CD14-positive monocyte (primary cell): ENCODE results near the gene PIK3C3. TPM values are rescaled to one million over a fixed set of nuclear protein-coding genes. Genes with fewer than 3 reads are reported as not detected.

Experiments used
- DNase-seq, 3 donors: peaks; one replicate each; pipeline ENCODE4 v3.0.0-alpha.2; 2011 to 2022
- H2AFZ ChIP-seq: 2 replicates; pipeline ENCODE4 v1.6.0; 2012; ENCODE audit warnings: mild to moderate bottlenecking, low read depth, low read length, inconsistent platforms; ENCODE audit not compliant: insufficient read depth, poor library complexity, severe bottlenecking
- H3K27ac ChIP-seq, 2 donors: 1 replicate in 1 of 2; 2 replicates in 1 of 2; pipeline ENCODE4 v1.5.1; 2012 to 2013; ENCODE audit warnings: low read length in 2 of 2, control low read depth in 1 of 2, inconsistent platforms in 1 of 2, low read depth in 1 of 2, mild to moderate bottlenecking in 1 of 2
- H3K27me3 ChIP-seq, 2 donors: one replicate each; pipeline versions ENCODE4 v1.6.0 to v1.6.1; 2011 to 2013; ENCODE audit warnings: low read length in 2 of 2; ENCODE audit not compliant: control insufficient read depth in 2 of 2, insufficient read depth in 2 of 2
- H3K36me3 ChIP-seq, 2 donors: replicated peaks in 1 of 2; 1 replicate in 1 of 2; 2 replicates in 1 of 2; pipeline versions ENCODE4 v1.5.1 to v1.6.1; 2012 to 2013; ENCODE audit warnings: low read length in 2 of 2, control low read depth in 1 of 2, inconsistent platforms in 1 of 2, mild to moderate bottlenecking in 1 of 2; ENCODE audit not compliant: insufficient read depth in 2 of 2, control insufficient read depth in 1 of 2
- H3K4me1 ChIP-seq, 2 donors: 1 replicate in 1 of 2; 2 replicates in 1 of 2; pipeline versions ENCODE4 v1.5.1 to v1.6.1; 2012 to 2013; ENCODE audit warnings: low read length in 2 of 2, control low read depth in 1 of 2, inconsistent platforms in 1 of 2, mild to moderate bottlenecking in 1 of 2, moderate library complexity in 1 of 2; ENCODE audit not compliant: insufficient read depth in 2 of 2, control insufficient read depth in 1 of 2
- H3K4me2 ChIP-seq: replicated peaks from 2 replicates; pipeline ENCODE3; 2012; ENCODE audit warnings: low read length, moderate library complexity, mild to moderate bottlenecking; ENCODE audit not compliant: poor library complexity, severe bottlenecking; ENCODE audit errors: extremely low read depth
- H3K4me3 ChIP-seq, 3 experiments: fragments of 200-600 bp in 1 of 3; sonication (generic) in 1 of 3; replicated peaks in 1 of 3; 1 replicate in 2 of 3; 2 replicates in 1 of 3; pipeline ENCODE4 v1.5.1; 2011 to 2013; ENCODE audit warnings: low read length in 3 of 3, mild to moderate bottlenecking in 3 of 3, control low read depth in 2 of 3, low read depth in 2 of 3, inconsistent platforms in 1 of 3, moderate library complexity in 1 of 3
- H3K79me2 ChIP-seq: 2 replicates; pipeline ENCODE4 v1.6.0; 2012; ENCODE audit warnings: mild to moderate bottlenecking, control low read depth, inconsistent platforms, low read length, moderate library complexity; ENCODE audit not compliant: insufficient read depth
- H3K9ac ChIP-seq: 2 replicates; pipeline ENCODE4 v1.6.0; 2017; ENCODE audit warnings: low read length, mild to moderate bottlenecking; ENCODE audit not compliant: insufficient read depth, poor library complexity, severe bottlenecking
- H3K9me3 ChIP-seq, 2 donors: replicated peaks in 1 of 2; 1 replicate in 1 of 2; 2 replicates in 1 of 2; pipeline versions ENCODE4 v1.5.1 to v1.6.1; 2012 to 2013; ENCODE audit warnings: low read length in 2 of 2, control low read depth in 1 of 2; ENCODE audit not compliant: control insufficient read depth in 1 of 2, insufficient read depth in 1 of 2
- H4K20me1 ChIP-seq: 2 replicates; pipeline ENCODE4 v1.6.0; 2012; ENCODE audit warnings: mild to moderate bottlenecking, low read length, control low read depth, moderate library complexity; ENCODE audit not compliant: insufficient read depth
- H3K27ac Mint-ChIP-seq, 7 donors: one replicate each; pipeline ENCODE4 v1.8.0; 2020; ENCODE audit warnings: mild to moderate bottlenecking in 7 of 7, mixed read lengths in 7 of 7, moderate library complexity in 6 of 7, inconsistent platforms in 2 of 7
- H3K27me3 Mint-ChIP-seq, 3 donors: one replicate each; pipeline ENCODE4 v1.8.0; 2021 to 2022; ENCODE audit warnings: low read depth in 3 of 3, mild to moderate bottlenecking in 3 of 3, mixed read lengths in 3 of 3, moderate library complexity in 3 of 3, inconsistent platforms in 1 of 3
- H3K36me3 Mint-ChIP-seq, 2 donors: one replicate each; pipeline ENCODE4 v1.8.0; 2020; ENCODE audit warnings: mixed read lengths in 2 of 2, inconsistent platforms in 1 of 2, mild to moderate bottlenecking in 1 of 2
- H3K4me1 Mint-ChIP-seq: one replicate; pipeline ENCODE4 v1.8.0; 2020; ENCODE audit warnings: mild to moderate bottlenecking, mixed read lengths
- H3K4me3 Mint-ChIP-seq, 2 donors: one replicate each; pipeline ENCODE4 v1.8.0; 2020; ENCODE audit warnings: mild to moderate bottlenecking in 2 of 2, mixed read lengths in 2 of 2, moderate library complexity in 1 of 2
- H3K9me3 Mint-ChIP-seq, 7 donors: one replicate each; pipeline ENCODE4 v1.8.0; 2020 to 2022; ENCODE audit warnings: mixed read lengths in 7 of 7, mild to moderate bottlenecking in 6 of 7, moderate library complexity in 6 of 7, inconsistent platforms in 2 of 7
- WGBS: methylation state at CpG from one replicate; pipeline ENCODE4 v1.1.5; 2013; ENCODE audit warnings: missing lambda C conversion rate; ENCODE audit not compliant: insufficient coverage; 5-methylcytosine and 5-hydroxymethylcytosine counted together
- intact Hi-C, 2 donors: fragments of 100-400 bp; cut with micrococcal nuclease; formaldehyde crosslinking; loops; one replicate each; pipeline versions ENCODE4 v1.15.0 to v1.15.1; 2023
- polyA plus RNA-seq, 3 donors: library from polyadenylated mRNA; depleted of rRNA in 1 of 3; unstranded in 2 of 3; stranded (reverse) in 1 of 3; fragments of 300-500 nt in 2 of 3; fragments of >200 nt in 1 of 3; fragmentation: Illumina TruSeq in 2 of 3; gene quantifications; 1 replicate in 2 of 3; 2 replicates in 1 of 3; pipeline ENCODE4 v1.2.3, GENCODE V29; 2012 to 2021
- TF ChIP-seq, protein P1 (sequence below): fragments of 200-600 bp; IDR thresholded peaks from one replicate; pipeline ENCODE4 v1.8.0; 2022; ENCODE audit warnings: antibody characterized with exemption, mild to moderate bottlenecking

The PIK3C3 gene
- polyA plus RNA-seq, 3 donors: 16.5 to 29.1 (median 25.9) TPM

DNA sequence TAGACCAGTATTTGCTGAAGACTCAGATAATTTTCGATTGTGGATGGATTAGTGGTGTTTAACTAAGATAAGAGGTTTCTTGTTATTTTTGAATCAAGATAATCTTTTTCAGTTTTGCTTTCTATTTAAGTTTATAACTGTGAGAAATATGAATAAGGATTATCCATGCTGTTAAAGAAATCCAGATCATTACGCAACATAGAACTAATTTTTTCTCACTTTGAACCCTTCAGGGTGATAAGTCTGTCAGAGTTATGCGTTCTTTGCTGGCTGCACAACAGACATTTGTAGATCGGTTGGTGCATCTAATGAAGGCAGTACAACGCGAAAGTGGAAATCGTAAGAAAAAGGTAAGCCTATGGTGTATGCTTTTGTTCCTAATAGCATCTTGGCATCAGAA, 74.1 kb downstream of the PIK3C3 start:
- TF ChIP-seq, protein P1, sequence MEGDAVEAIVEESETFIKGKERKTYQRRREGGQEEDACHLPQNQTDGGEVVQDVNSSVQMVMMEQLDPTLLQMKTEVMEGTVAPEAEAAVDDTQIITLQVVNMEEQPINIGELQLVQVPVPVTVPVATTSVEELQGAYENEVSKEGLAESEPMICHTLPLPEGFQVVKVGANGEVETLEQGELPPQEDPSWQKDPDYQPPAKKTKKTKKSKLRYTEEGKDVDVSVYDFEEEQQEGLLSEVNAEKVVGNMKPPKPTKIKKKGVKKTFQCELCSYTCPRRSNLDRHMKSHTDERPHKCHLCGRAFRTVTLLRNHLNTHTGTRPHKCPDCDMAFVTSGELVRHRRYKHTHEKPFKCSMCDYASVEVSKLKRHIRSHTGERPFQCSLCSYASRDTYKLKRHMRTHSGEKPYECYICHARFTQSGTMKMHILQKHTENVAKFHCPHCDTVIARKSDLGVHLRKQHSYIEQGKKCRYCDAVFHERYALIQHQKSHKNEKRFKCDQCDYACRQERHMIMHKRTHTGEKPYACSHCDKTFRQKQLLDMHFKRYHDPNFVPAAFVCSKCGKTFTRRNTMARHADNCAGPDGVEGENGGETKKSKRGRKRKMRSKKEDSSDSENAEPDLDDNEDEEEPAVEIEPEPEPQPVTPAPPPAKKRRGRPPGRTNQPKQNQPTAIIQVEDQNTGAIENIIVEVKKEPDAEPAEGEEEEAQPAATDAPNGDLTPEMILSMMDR: no peak
- no peak overlapping the region for H3K27ac Mint-ChIP-seq
- H3K36me3 Mint-ChIP-seq: peaks cover 56 to 64% of the 10 kb centered on the region in 2 donors
- Histone ChIP-seq H4K20me1 (no peaks in the 10 kb centered on the region), H3K4me3 (no peak overlapping the region), H3K79me2 (no peaks in the 10 kb centered on the region), H3K27me3 (no peaks in the 10 kb centered on the region), H3K9me3 (no peaks in the 10 kb centered on the region), H3K4me1 (no peaks in the 10 kb centered on the region), H2AFZ (no peak overlapping the region), H3K36me3 (peaks cover 46 to 78% of the 10 kb centered on the region in 2 donors), H3K27ac (no peak overlapping the region), H3K4me2 (no peak overlapping the region), H3K9ac (no peak overlapping the region)
- H3K27me3 Mint-ChIP-seq: peaks cover 0 to 2% (median 0%) of the 10 kb centered on the region in 3 donors
- H3K4me3 Mint-ChIP-seq: no peak overlapping the region
- intact Hi-C loops: no loop called here
- WGBS: 100% methylated on average over 5 of the region's 7 CpGs
- no peak for DNase-seq
- H3K4me1 Mint-ChIP-seq: no peaks in the 10 kb centered on the region
- H3K9me3 Mint-ChIP-seq: no peaks in the 10 kb centered on the region

DNA sequence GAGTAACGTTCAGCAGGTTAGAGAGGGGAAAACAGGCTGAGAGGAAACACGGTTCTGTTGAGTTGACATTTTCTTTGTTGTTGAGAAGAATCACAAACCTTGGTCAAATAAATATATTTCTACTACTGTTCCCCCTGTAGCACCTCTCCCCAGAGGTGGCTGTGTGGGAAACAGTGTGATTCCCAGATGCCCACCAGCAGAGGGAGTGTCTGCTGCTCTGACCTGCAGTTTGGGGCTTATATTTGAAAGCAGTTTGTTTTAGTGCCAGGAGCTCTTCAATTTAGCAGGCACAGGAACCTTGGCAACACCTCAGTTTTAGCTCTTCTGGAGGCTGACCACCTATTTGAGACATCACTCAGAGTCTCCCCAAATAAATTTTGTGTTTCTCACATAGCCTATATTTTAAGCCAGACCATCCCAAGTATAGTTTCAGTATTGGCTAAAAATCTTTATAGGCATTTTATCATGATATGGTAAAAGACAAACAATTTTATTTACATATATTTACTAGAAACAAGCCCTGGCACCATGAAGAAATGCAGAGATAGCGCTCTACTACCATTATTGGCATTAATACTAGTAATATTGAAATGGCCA, 75.7 kb downstream of the PIK3C3 start:
- H3K4me1 Mint-ChIP-seq: no peaks in the 10 kb centered on the region
- Histone ChIP-seq H3K27me3 (no peaks in the 10 kb centered on the region), H3K4me3 (no peak overlapping the region), H3K27ac (no peak overlapping the region), H3K79me2 (no peaks in the 10 kb centered on the region), H3K4me2 (no peak overlapping the region), H3K9me3 (no peaks in the 10 kb centered on the region), H3K9ac (no peak overlapping the region), H3K36me3 (peaks cover 56 to 82% of the 10 kb centered on the region in 2 donors), H4K20me1 (no peaks in the 10 kb centered on the region), H3K4me1 (no peaks in the 10 kb centered on the region), H2AFZ (no peak overlapping the region)
- no peak overlapping the region for H3K4me3 Mint-ChIP-seq
- no CpG with 5 or more reads among the region's 3 CpGs for WGBS
- peaks cover 57 to 66% of the 10 kb centered on the region in 2 donors for H3K36me3 Mint-ChIP-seq
- intact Hi-C loops: no loop called here
- no peaks in the 10 kb centered on the region for H3K9me3 Mint-ChIP-seq
- TF ChIP-seq, protein P1: no peak
- H3K27me3 Mint-ChIP-seq: peaks cover 0 to 2% (median 0%) of the 10 kb centered on the region in 3 donors
- DNase-seq: no peak
- peak overlapping the region in 1 of 7 donors; percentile 49 for H3K27ac Mint-ChIP-seq
